Ishikawa (cell line): Measurements from ENCODE around the gene APOL2.

Experiments used
- CEBPB ChIP-seq: IDR thresholded peaks from 2 replicates; pipeline ENCODE4 v1.6.1; 2012
- CREB1 ChIP-seq: IDR thresholded peaks from 2 replicates; pipeline ENCODE4 v1.6.1; 2012; ENCODE audit warnings: low read depth
- EP300 ChIP-seq: IDR thresholded peaks from 2 replicates; pipeline ENCODE4 v1.6.1; 2012; ENCODE audit warnings: borderline replicate concordance
- TAF1 ChIP-seq: IDR thresholded peaks from 2 replicates; pipeline ENCODE4 v1.6.1; 2012; ENCODE audit warnings: low read depth, mild to moderate bottlenecking
- TEAD4 ChIP-seq: IDR thresholded peaks from 2 replicates; pipeline ENCODE4 v1.6.1; 2012
- USF1 ChIP-seq: IDR thresholded peaks from 2 replicates; pipeline ENCODE4 v1.6.1; 2012

GRCh38 chr22:36244522-36245391 is 5.4 kb upstream of the APOL2 start:
- TF ChIP-seq TEAD4 (no peak), CEBPB (no peak), USF1 (no peak), TAF1 (no peak), EP300 (no peak), CREB1 (no peak)
